HG03565 (cell line): Measurements from ENCODE around the gene KLF16.

ENCODE experiments used
- ATAC-seq: cut with Tn5 transposase; IDR thresholded peaks from one replicate; pipeline ENCODE4 v1.9.1; 2021; ENCODE audit warnings: mild to moderate bottlenecking, moderate library complexity; ENCODE audit not compliant: unreplicated experiment

The KLF16 gene

GRCh38 chr19:1811942-1812425 is 51.4 kb downstream of the KLF16 start, which contains the start of gene ATP8B3:
ATP8B3 (minus strand) TSS chr19:1812276; CDS start chr19:1811736, 540 bp downstream.
- ATAC-seq: peak; percentile 18

- no peak for ATAC-seq
Measured at GRCh38 chr19:1811472-1811894, 51.9 kb downstream of the KLF16 start.

- no peak for ATAC-seq
Measured at GRCh38 chr19:1810439-1811160, 52.8 kb downstream of the KLF16 start.

GRCh38 chr19:1809678-1810077 is 53.7 kb downstream of the KLF16 start:
- ATAC-seq: no peak

- no peak for ATAC-seq
Measured at GRCh38 chr19:1808395-1808731, 55.0 kb downstream of the KLF16 start.

- ATAC-seq: no peak
Measured at GRCh38 chr19:1807695-1808394, 55.5 kb downstream of the KLF16 start.

GRCh38 chr19:1807030-1807694 is 56.2 kb downstream of the KLF16 start:
- ATAC-seq: no peak

GRCh38 chr19:1806184-1807029 is 57.0 kb downstream of the KLF16 start:
- ATAC-seq: no peak

GRCh38 chr19:1805401-1806183 is 57.8 kb downstream of the KLF16 start:
- ATAC-seq: no peak

GRCh38 chr19:1804858-1805257 is 58.5 kb downstream of the KLF16 start:
- no peak for ATAC-seq
